HT1080 (cell line): Measurements from ENCODE around the gene STIL. TPM values are rescaled to one million over a fixed set of nuclear protein-coding genes. Genes with fewer than 3 reads are reported as not detected.
A peak's percentile ranks its signal among the peaks of the same experiment; 100 is the strongest.
"Not testable (repeated sequence)": the region's sequence is repeated elsewhere in the genome, so short reads cannot be mapped to it uniquely, and the experiment has no call there.

ENCODE experiments used
- DNase-seq: peaks from one replicate; pipeline ENCODE4 v3.0.0-alpha.2; 2015; ENCODE audit warnings: low read depth
- total RNA-seq: library from RNA; depleted of rRNA; stranded (reverse); fragments of >200 nt; shearing (Covaris generic); gene quantifications from 2 replicates; pipeline ENCODE4 v1.2.3, GENCODE V29; 2014

Gene STIL
- total RNA-seq, 1 experiment from 2014 or later, result 30.6 TPM

- DNase-seq, result no peak
These were observed 90.6 kb downstream of the STIL start for GRCh38 chr1:47223174-47223920.

GRCh38 chr1:47222476-47222875, 91.5 kb downstream of the STIL start:
- DNase-seq, result no peak

GRCh38 chr1:47219590-47220220, 94.2 kb downstream of the STIL start:
- no peak for DNase-seq

- no peak for DNase-seq
These were observed 94.9 kb downstream of the STIL start for GRCh38 chr1:47219001-47219400.

- DNase-seq, result no peak
These were observed 97.5 kb downstream of the STIL start for GRCh38 chr1:47216278-47217059.

GRCh38 chr1:47215713-47216112, 98.2 kb downstream of the STIL start:
- DNase-seq, result no peak

GRCh38 chr1:47214549-47214948, 99.4 kb downstream of the STIL start:
- no peak for DNase-seq

- no peak for DNase-seq
These were observed 100.5 kb downstream of the STIL start for GRCh38 chr1:47213230-47213963.

GRCh38 chr1:47212636-47213229, 101.2 kb downstream of the STIL start:
- no peak for DNase-seq

- DNase-seq, result peak; percentile 55
These were observed 102.1 kb downstream of the STIL start for GRCh38 chr1:47211796-47212269.

- peak; percentile 26 for DNase-seq
These were observed 103.3 kb downstream of the STIL start for GRCh38 chr1:47210666-47211065.

GRCh38 chr1:47209725-47210325, 104.1 kb downstream of the STIL start:
- peak; percentile 70 for DNase-seq

GRCh38 chr1:47209091-47209490, 104.9 kb downstream of the STIL start:
- DNase-seq, result no peak

- peak; percentile 65 for DNase-seq
These were observed 105.5 kb downstream of the STIL start for GRCh38 chr1:47208374-47208850.

GRCh38 chr1:47207803-47208373, 106.1 kb downstream of the STIL start:
- DNase-seq, result peak; percentile 76

GRCh38 chr1:47205918-47206317, 108.0 kb downstream of the STIL start:
- no peak for DNase-seq

- DNase-seq, result not testable (repeated sequence)
These were observed 110.4 kb downstream of the STIL start for GRCh38 chr1:47203504-47203903.

GRCh38 chr1:47201179-47201578, 112.8 kb downstream of the STIL start:
- DNase-seq, result no peak
